Astrocyte (in vitro differentiated cells and primary cell): Measurements from ENCODE around the gene PTPN11. TPM values are rescaled to one million over a fixed set of nuclear protein-coding genes. Genes with fewer than 3 reads are reported as not detected.

Experiments used
- DNase-seq: peaks from one replicate; pipeline ENCODE4 v3.0.0-alpha.2; 2010; ENCODE audit warnings: low read depth
- FAIRE-seq: peaks from 2 replicates; lab custom pipeline; 2011; peaks lifted over from hg19 to GRCh38; lab: Jason Lieb, UNC
- H2AFZ ChIP-seq: 2 replicates; pipeline ENCODE4 v1.6.0; 2012; ENCODE audit warnings: low read depth, low read length, inconsistent platforms
- H3K27ac ChIP-seq: 2 replicates; pipeline ENCODE4 v1.5.1; 2011; ENCODE audit warnings: low read depth, low read length, inconsistent platforms
- H3K27me3 ChIP-seq: 2 replicates; pipeline ENCODE4 v1.6.0; 2011; ENCODE audit warnings: low read length, inconsistent platforms; ENCODE audit not compliant: insufficient read depth
- H3K36me3 ChIP-seq: 2 replicates; pipeline ENCODE4 v1.5.1; 2011; ENCODE audit warnings: low read length, inconsistent platforms; ENCODE audit not compliant: insufficient read depth
- H3K4me1 ChIP-seq: 2 replicates; pipeline ENCODE4 v1.5.1; 2011; ENCODE audit warnings: low read length, inconsistent platforms; ENCODE audit not compliant: insufficient read depth
- H3K4me2 ChIP-seq: 2 replicates; pipeline ENCODE4 v1.6.0; 2012; ENCODE audit warnings: low read length, inconsistent platforms
- H3K4me3 ChIP-seq: 2 replicates; pipeline ENCODE4 v1.5.1; 2011; ENCODE audit warnings: low read depth, mild to moderate bottlenecking, low read length, inconsistent platforms; ENCODE audit not compliant: insufficient read depth
- H3K79me2 ChIP-seq: 2 replicates; pipeline ENCODE4 v1.6.0; 2012; ENCODE audit warnings: mild to moderate bottlenecking, low read length, inconsistent platforms; ENCODE audit not compliant: insufficient read depth
- H3K9ac ChIP-seq: 2 replicates; pipeline ENCODE4 v1.6.0; 2012; ENCODE audit warnings: mild to moderate bottlenecking, low read length, inconsistent platforms
- H3K9me3 ChIP-seq: 2 replicates; pipeline ENCODE4 v1.5.1; 2012; ENCODE audit warnings: low read depth, mild to moderate bottlenecking, low read length, inconsistent platforms; ENCODE audit not compliant: insufficient read depth
- H4K20me1 ChIP-seq: 2 replicates; pipeline ENCODE4 v1.6.0; 2012; ENCODE audit warnings: low read length, inconsistent platforms; ENCODE audit not compliant: insufficient read depth
- H3K27ac Mint-ChIP-seq: one replicate; pipeline ENCODE4 v1.8.0; 2021; ENCODE audit warnings: mild to moderate bottlenecking, mixed read lengths; ENCODE audit not compliant: unreplicated experiment
- H3K27me3 Mint-ChIP-seq: one replicate; pipeline ENCODE4 v1.8.0; 2021; ENCODE audit warnings: low read depth, mixed read lengths; ENCODE audit not compliant: unreplicated experiment
- H3K36me3 Mint-ChIP-seq: one replicate; pipeline ENCODE4 v1.8.0; 2021; ENCODE audit warnings: low read depth, mixed read lengths; ENCODE audit not compliant: unreplicated experiment
- H3K4me1 Mint-ChIP-seq: one replicate; pipeline ENCODE4 v1.8.0; 2021; ENCODE audit warnings: low read depth, mixed read lengths; ENCODE audit not compliant: unreplicated experiment
- H3K4me3 Mint-ChIP-seq: one replicate; pipeline ENCODE4 v1.8.0; 2021; ENCODE audit warnings: mild to moderate bottlenecking, moderate library complexity, mixed read lengths; ENCODE audit not compliant: unreplicated experiment
- H3K9me3 Mint-ChIP-seq: one replicate; pipeline ENCODE4 v1.8.0; 2021; ENCODE audit warnings: mild to moderate bottlenecking, mixed read lengths; ENCODE audit not compliant: unreplicated experiment
- CTCF ChIP-seq: IDR thresholded peaks from 2 replicates; pipeline ENCODE4 v1.5.1; 2011; ENCODE audit warnings: low read depth, mild to moderate bottlenecking, inconsistent platforms, low read length, moderate library complexity; ENCODE audit not compliant: insufficient read depth
- EZH2 ChIP-seq: IDR thresholded peaks from 2 replicates; pipeline ENCODE4 v1.6.1; 2012; ENCODE audit warnings: mild to moderate bottlenecking, low read length, inconsistent platforms; ENCODE audit not compliant: insufficient read depth
- total RNA-seq: library from RNA; stranded (reverse); gene quantifications from 2 replicates; pipeline ENCODE4 v1.2.1, GENCODE V29; 2021

Gene PTPN11
- total RNA-seq, 1 donor from 2014 or later = 143 TPM

- Histone ChIP-seq H3K9ac (no peak overlapping the region), H3K4me2 (no peak overlapping the region), H3K27ac (no peak overlapping the region), H3K36me3 (peaks cover 29% of the 10 kb centered on the region), H3K4me3 (no peak overlapping the region), H3K79me2 (peaks cover 5% of the 10 kb centered on the region), H3K9me3 (no peaks in the 10 kb centered on the region), H3K27me3 (no peaks in the 10 kb centered on the region), H3K4me1 (no peaks in the 10 kb centered on the region), H4K20me1 (peaks cover under 1% of the 10 kb centered on the region), H2AFZ (no peak overlapping the region)
- DNase-seq = no peak
- Mint-ChIP-seq H3K27ac (no peak overlapping the region), H3K27me3 (no peaks in the 10 kb centered on the region), H3K36me3 (peaks cover 20% of the 10 kb centered on the region), H3K4me1 (no peaks in the 10 kb centered on the region), H3K9me3 (no peaks in the 10 kb centered on the region), H3K4me3 (no peak overlapping the region)
- TF ChIP-seq CTCF (no peak), EZH2 (no peak)
- FAIRE-seq = no peak
Observed at GRCh38 chr12:112458330-112458729, 39.6 kb downstream of the PTPN11 start.

- no peaks in the 10 kb centered on the region for H4K20me1 ChIP-seq
- H3K4me3 ChIP-seq = no peak overlapping the region
- Mint-ChIP-seq H3K4me1 (no peaks in the 10 kb centered on the region), H3K36me3 (peaks cover 20% of the 10 kb centered on the region), H3K9me3 (no peaks in the 10 kb centered on the region), H3K27ac (no peak overlapping the region), H3K4me3 (no peak overlapping the region), H3K27me3 (no peaks in the 10 kb centered on the region)
- FAIRE-seq (no peak), DNase-seq (no peak)
- peaks cover 3% of the 10 kb centered on the region for H3K79me2 ChIP-seq
- H2AFZ ChIP-seq = no peak overlapping the region
- no peaks in the 10 kb centered on the region for H3K27me3 ChIP-seq
- H3K9me3 ChIP-seq = no peaks in the 10 kb centered on the region
- no peak overlapping the region for H3K4me2 ChIP-seq
- peaks cover 29% of the 10 kb centered on the region for H3K36me3 ChIP-seq
- TF ChIP-seq CTCF = no peak
- no peak for TF ChIP-seq EZH2
- no peaks in the 10 kb centered on the region for H3K4me1 ChIP-seq
- H3K9ac ChIP-seq = no peak overlapping the region
- H3K27ac ChIP-seq = no peak overlapping the region
Observed at GRCh38 chr12:112458751-112459150, 40.0 kb downstream of the PTPN11 start.

GRCh38 chr12:112463478-112463877 lies 44.7 kb downstream of the PTPN11 start:
- no peak overlapping the region for H3K4me2 ChIP-seq
- H3K4me1 ChIP-seq = no peaks in the 10 kb centered on the region
- H3K27me3 ChIP-seq = no peaks in the 10 kb centered on the region
- Mint-ChIP-seq H3K4me1 (no peaks in the 10 kb centered on the region), H3K4me3 (no peak overlapping the region), H3K9me3 (peaks cover 2% of the 10 kb centered on the region), H3K36me3 (peaks cover 8% of the 10 kb centered on the region), H3K27me3 (no peaks in the 10 kb centered on the region), H3K27ac (no peak overlapping the region)
- no peak overlapping the region for H3K27ac ChIP-seq
- no peak for FAIRE-seq
- peaks cover 8% of the 10 kb centered on the region for H3K79me2 ChIP-seq
- no peak overlapping the region for H3K9ac ChIP-seq
- DNase-seq = no peak
- no peak overlapping the region for H3K4me3 ChIP-seq
- H4K20me1 ChIP-seq = peaks cover 30% of the 10 kb centered on the region
- peaks cover 9% of the 10 kb centered on the region for H3K36me3 ChIP-seq
- H3K9me3 ChIP-seq = no peaks in the 10 kb centered on the region
- TF ChIP-seq EZH2 = no peak
- TF ChIP-seq CTCF = no peak
- no peak overlapping the region for H2AFZ ChIP-seq
